HCT116 (cell line): ENCODE measurements around the gene ITSN1.

ENCODE experiments used
- CTCF ChIP-seq, 3 experiments: fragments of 200-600 bp in 1 of 3; sonication (generic) in 1 of 3; IDR thresholded peaks in 2 of 3; conservative IDR thresholded peaks in 1 of 3; 2 replicates each; pipeline ENCODE4 v1.5.1; 2012 to 2017; ENCODE audit warnings: low read depth in 2 of 3, low read length in 2 of 3, antibody characterized with exemption in 1 of 3, borderline replicate concordance in 1 of 3, control low read depth in 1 of 3, mild to moderate bottlenecking in 1 of 3, mixed read lengths in 1 of 3, mixed run types in 1 of 3, moderate library complexity in 1 of 3; ENCODE audit not compliant: insufficient read depth in 1 of 3
- EZH2 ChIP-seq: fragments of 200-600 bp; sonication (generic); IDR thresholded peaks from 2 replicates; pipeline ENCODE4 v1.6.1; 2017; ENCODE audit warnings: antibody characterized with exemption, mixed run types
- MAX ChIP-seq: IDR thresholded peaks from 2 replicates; pipeline ENCODE4 v1.6.1; 2012
- POLR2A ChIP-seq: IDR thresholded peaks from 2 replicates; pipeline ENCODE4 v1.7.0; 2011; ENCODE audit warnings: borderline replicate concordance; ENCODE audit not compliant: insufficient read depth, insufficient read length; ENCODE audit errors: extremely low read depth
- POLR2AphosphoS5 ChIP-seq: IDR thresholded peaks from 2 replicates; pipeline ENCODE4 v1.6.1; 2011; ENCODE audit warnings: mild to moderate bottlenecking, low read depth, low read length, moderate library complexity
- REST ChIP-seq: IDR thresholded peaks from 2 replicates; pipeline ENCODE4 v1.6.1; 2012; ENCODE audit warnings: low read depth
- SIN3A ChIP-seq: IDR thresholded peaks from 2 replicates; pipeline ENCODE4 v1.6.1; 2012; ENCODE audit warnings: low read depth
- SP1 ChIP-seq: IDR thresholded peaks from 2 replicates; pipeline ENCODE4 v1.6.1; 2012; ENCODE audit warnings: low read depth
- ZNF274 ChIP-seq: fragments of 200-500 bp; sonication (Bioruptor generic); IDR thresholded peaks from 2 replicates; pipeline ENCODE4 v1.6.1; 2014; ENCODE audit warnings: mild to moderate bottlenecking, low read depth, low read length, inconsistent platforms

GRCh38 chr21:33824156-33824941 is 182.0 kb downstream of the ITSN1 start:
- TF ChIP-seq CTCF (IDR thresholded peaks at IDR 0.05 in 2 of 3, conservative IDR thresholded peaks at IDR 0.05 in 1 of 3; ENCODE audit: borderline replicate concordance in 1 of 3, insufficient read depth in 1 of 3, low read depth in 2 of 3, low read length in 2 of 3), result no peak
- TF ChIP-seq REST, result no peak
- no peak for TF ChIP-seq POLR2A
- no peak for TF ChIP-seq EZH2
- TF ChIP-seq SP1, result no peak
- no peak for TF ChIP-seq MAX
- TF ChIP-seq ZNF274, result no peak
- no peak for TF ChIP-seq SIN3A
- no peak for TF ChIP-seq POLR2AphosphoS5
